ENCODE data around the gene NPFF. TPM values are rescaled to one million over a fixed set of nuclear protein-coding genes. Genes with fewer than 3 reads are reported as not detected.
"Not testable (repeated sequence)": the region's sequence is repeated elsewhere in the genome, so short reads cannot be mapped to it uniquely, and the experiment has no call there.

NPFF gene
- total and polyA plus RNA-seq, 4 donors, result 0.45 TPM; not detected in 3

- TF ChIP-seq CTCF (IDR thresholded peaks at IDR 0.05; ENCODE audit: control extremely low read depth, extremely low read depth), result no peak
- H3K4me3 ChIP-seq, result no peak overlapping the region
- 80 to 84% methylated on average over 1 of the region's 1 CpG for WGBS, 2 donors
- no peaks in the 10 kb centered on the region for H3K9me3 ChIP-seq (ENCODE audit: control insufficient read depth in 4 of 4, insufficient read depth in 3 of 4, low read length in 3 of 4)
- ATAC-seq (ENCODE audit: insufficient read depth, low FRiP score), result no peak
- peaks cover 0 to 2% (median 0%) of the 10 kb centered on the region in 5 donors for H3K4me1 ChIP-seq (ENCODE audit: control insufficient read depth in 5 of 5, insufficient read depth in 5 of 5, low read length in 5 of 5)
- H3K27ac ChIP-seq (ENCODE audit: low read depth in 1 of 2, low read length in 1 of 2), result no peak overlapping the region
- H3K27me3 ChIP-seq (ENCODE audit: control insufficient read depth in 3 of 3, insufficient read depth in 3 of 3, low read length in 2 of 3), result no peaks in the 10 kb centered on the region
- peaks cover 11 to 27% (median 20%) of the 10 kb centered on the region in 4 donors for H3K36me3 ChIP-seq (ENCODE audit: control insufficient read depth in 4 of 4, insufficient read depth in 4 of 4, low read length in 4 of 4)
- H3K9ac ChIP-seq (ENCODE audit: insufficient read depth in 1 of 2, low read length in 2 of 2), result no peak overlapping the region
- peak in 1 of 3 donors; percentile 6 for DNase-seq
Observed at GRCh38 chr12:53550595-53550994, 43.3 kb upstream of the NPFF start.

GRCh38 chr12:53550131-53550530, 42.8 kb upstream of the NPFF start:
- H3K4me3 ChIP-seq; H3K27me3 ChIP-seq (ENCODE audit: control insufficient read depth in 3 of 3, insufficient read depth in 3 of 3, low read length in 2 of 3); ATAC-seq (ENCODE audit: insufficient read depth, low FRiP score); DNase-seq; H3K9me3 ChIP-seq (ENCODE audit: control insufficient read depth in 4 of 4, insufficient read depth in 3 of 4, low read length in 3 of 4); H3K4me1 ChIP-seq (ENCODE audit: control insufficient read depth in 5 of 5, insufficient read depth in 5 of 5, low read length in 5 of 5); H3K9ac ChIP-seq (ENCODE audit: insufficient read depth in 1 of 2, low read length in 2 of 2); H3K27ac ChIP-seq (ENCODE audit: low read depth in 1 of 2, low read length in 1 of 2): not testable (repeated sequence)
- 97% methylated on average over 8 of the region's 8 CpGs for WGBS, 2 donors
- peaks cover 11 to 27% (median 20%) of the 10 kb centered on the region in 4 donors for H3K36me3 ChIP-seq (ENCODE audit: control insufficient read depth in 4 of 4, insufficient read depth in 4 of 4, low read length in 4 of 4)

GRCh38 chr12:53548354-53548753, 41.1 kb upstream of the NPFF start:
- 97 to 99% methylated on average over 6 of the region's 6 CpGs for WGBS, 2 donors
- H3K27ac ChIP-seq (ENCODE audit: low read depth in 1 of 2, low read length in 1 of 2), result not testable (repeated sequence)
- peaks cover 13 to 33% (median 20%) of the 10 kb centered on the region in 4 donors for H3K36me3 ChIP-seq (ENCODE audit: control insufficient read depth in 4 of 4, insufficient read depth in 4 of 4, low read length in 4 of 4)

GRCh38 chr12:53543539-53543938, 36.3 kb upstream of the NPFF start:
- peaks cover 13 to 41% (median 23%) of the 10 kb centered on the region in 4 donors for H3K36me3 ChIP-seq (ENCODE audit: control insufficient read depth in 4 of 4, insufficient read depth in 4 of 4, low read length in 4 of 4)
- H3K9ac ChIP-seq (ENCODE audit: insufficient read depth in 1 of 2, low read length in 2 of 2), result peak overlapping the region in 1 of 2 donors; percentile 70
- 26 to 30% methylated on average over 5 of the region's 5 CpGs for WGBS, 2 donors
- no peaks in the 10 kb centered on the region for H3K9me3 ChIP-seq (ENCODE audit: control insufficient read depth in 4 of 4, insufficient read depth in 3 of 4, low read length in 3 of 4)
- ATAC-seq (ENCODE audit: insufficient read depth, low FRiP score) (no peak), DNase-seq (peak; percentile 65 to 78 (median 68))
- peak overlapping the region in 1 of 2 donors; percentile 43 for H3K27ac ChIP-seq (ENCODE audit: low read depth in 1 of 2, low read length in 1 of 2)
- no peaks in the 10 kb centered on the region for H3K27me3 ChIP-seq (ENCODE audit: control insufficient read depth in 3 of 3, insufficient read depth in 3 of 3, low read length in 2 of 3)
- H3K4me3 ChIP-seq, result no peak overlapping the region
- peak; percentile 79 for TF ChIP-seq CTCF (IDR thresholded peaks at IDR 0.05; ENCODE audit: control extremely low read depth, extremely low read depth)
- H3K4me1 ChIP-seq (ENCODE audit: control insufficient read depth in 5 of 5, insufficient read depth in 5 of 5, low read length in 5 of 5), result no peaks in the 10 kb centered on the region

More at GRCh38 chr12:53548354-53548753, 41.1 kb upstream of the NPFF start:
- H3K27me3 ChIP-seq (ENCODE audit: control insufficient read depth in 3 of 3, insufficient read depth in 3 of 3, low read length in 2 of 3); DNase-seq; H3K9me3 ChIP-seq (ENCODE audit: control insufficient read depth in 4 of 4, insufficient read depth in 3 of 4, low read length in 3 of 4); ATAC-seq (ENCODE audit: insufficient read depth, low FRiP score); H3K4me3 ChIP-seq; H3K9ac ChIP-seq (ENCODE audit: insufficient read depth in 1 of 2, low read length in 2 of 2); H3K4me1 ChIP-seq (ENCODE audit: control insufficient read depth in 5 of 5, insufficient read depth in 5 of 5, low read length in 5 of 5): not testable (repeated sequence)
